Naive thymus-derived CD8-positive, alpha-beta T cell (primary cell): ENCODE results near the gene APH1B. TPM values are rescaled to one million over a fixed set of nuclear protein-coding genes. Genes with fewer than 3 reads are reported as not detected.

Experiments used
- ATAC-seq, 2 donors: fragments of 150-1000 bp; cut with Tn5 transposase in 1 of 2; sonication (Bioruptor Pico), chemical (Tn5 transposase) in 1 of 2; 1 replicate in 1 of 2; 2 replicates in 1 of 2; pipeline ENCODE4 v1.10.0; 2021; ENCODE audit warnings: mild to moderate bottlenecking in 2 of 2, moderate library complexity in 2 of 2
- POLR2A ChIA-PET: fragments of 350-600 bp; sonication (Branson Sonifier 250); formaldehyde crosslinking; loops from one replicate; lab custom pipeline; 2021; ENCODE audit warnings: antibody characterized with exemption; lab: Charles Lee
- DNase-seq, 10 donors: peaks; one replicate each; pipeline versions ENCODE4 v3.0.0 to v3.0.0-alpha.2; 2020 to 2022
- H3K27ac Mint-ChIP-seq, 10 donors: one replicate each; pipeline ENCODE4 v1.8.0; 2020 to 2022; ENCODE audit warnings: mild to moderate bottlenecking in 10 of 10, mixed read lengths in 10 of 10, moderate library complexity in 4 of 10, inconsistent platforms in 1 of 10
- H3K27me3 Mint-ChIP-seq, 5 donors: one replicate each; pipeline ENCODE4 v1.8.0; 2021 to 2022; ENCODE audit warnings: mixed read lengths in 5 of 5
- H3K36me3 Mint-ChIP-seq, 3 donors: one replicate each; pipeline ENCODE4 v1.8.0; 2020 to 2022; ENCODE audit warnings: mixed read lengths in 3 of 3, mild to moderate bottlenecking in 2 of 3, inconsistent platforms in 1 of 3
- H3K4me1 Mint-ChIP-seq, 4 donors: one replicate each; pipeline ENCODE4 v1.8.0; 2021 to 2022; ENCODE audit warnings: mixed read lengths in 4 of 4
- H3K4me3 Mint-ChIP-seq, 10 donors: one replicate each; pipeline ENCODE4 v1.8.0; 2020 to 2022; ENCODE audit warnings: mild to moderate bottlenecking in 10 of 10, mixed read lengths in 10 of 10, moderate library complexity in 6 of 10, inconsistent platforms in 1 of 10
- H3K9me3 Mint-ChIP-seq, 9 donors: one replicate each; pipeline ENCODE4 v1.8.0; 2020 to 2022; ENCODE audit warnings: mixed read lengths in 9 of 9, mild to moderate bottlenecking in 3 of 9, inconsistent platforms in 1 of 9, moderate library complexity in 1 of 9
- polyA plus RNA-seq, 3 donors: library from polyadenylated mRNA; unstranded; fragments of 300-500 nt; fragmentation: Illumina TruSeq; gene quantifications; one replicate each; pipeline ENCODE4 v1.2.3, GENCODE V29; 2021
- total RNA-seq, 8 experiments: library from RNA in 2 of 8; stranded (reverse) in 2 of 8; gene quantifications; one replicate each; pipeline ENCODE4 v1.2.3 and lab custom pipeline; 2021 to 2026

APH1B gene
- total and polyA plus RNA-seq, 5 experiments from 2014 or later: 8.3 to 28.5 (median 14.3) TPM

- Mint-ChIP-seq H3K27ac (peak overlapping the region in 4 of 10 donors; percentile 6 to 53 (median 42)), H3K9me3 (no peaks in the 10 kb centered on the region), H3K4me3 (no peak overlapping the region), H3K27me3 (no peaks in the 10 kb centered on the region), H3K4me1 (peaks cover 6 to 29% (median 14%) of the 10 kb centered on the region in 4 donors), H3K36me3 (peaks cover 0 to 55% (median 11%) of the 10 kb centered on the region in 3 donors)
- DNase-seq: no peak
- no peak for ATAC-seq
- POLR2A ChIA-PET: interaction anchor here (0.5 to 1.7 kb wide), 2 partner anchors 86 to 92 kb away, joined by 3 read pairs; no protein-coding TSS in a partner anchor
Observed at GRCh38 chr15:63283126-63283525, 5.7 kb downstream of the APH1B start.

GRCh38 chr15:63284335-63284734 is 6.9 kb downstream of the APH1B start:
- ATAC-seq (no peak), DNase-seq (no peak)
- H3K4me1 Mint-ChIP-seq: peaks cover 4 to 22% (median 14%) of the 10 kb centered on the region in 4 donors
- peaks cover 0 to 57% (median 11%) of the 10 kb centered on the region in 3 donors for H3K36me3 Mint-ChIP-seq
- no peaks in the 10 kb centered on the region for H3K9me3 Mint-ChIP-seq
- H3K4me3 Mint-ChIP-seq: no peak overlapping the region
- no peaks in the 10 kb centered on the region for H3K27me3 Mint-ChIP-seq
- POLR2A ChIA-PET: no interaction called here
- H3K27ac Mint-ChIP-seq: no peak overlapping the region

GRCh38 chr15:63287109-63287508 is 9.7 kb downstream of the APH1B start:
- DNase-seq (no peak), ATAC-seq (no peak)
- H3K4me3 Mint-ChIP-seq: no peak overlapping the region
- peaks cover 0 to 61% (median 18%) of the 10 kb centered on the region in 3 donors for H3K36me3 Mint-ChIP-seq
- POLR2A ChIA-PET: no interaction called here
- H3K4me1 Mint-ChIP-seq: peaks cover 4 to 15% (median 12%) of the 10 kb centered on the region in 4 donors
- no peaks in the 10 kb centered on the region for H3K9me3 Mint-ChIP-seq
- H3K27ac Mint-ChIP-seq: peak overlapping the region in 2 of 10 donors; percentile 1 to 7
- H3K27me3 Mint-ChIP-seq: no peaks in the 10 kb centered on the region

- ATAC-seq (no peak), DNase-seq (no peak)
- Mint-ChIP-seq H3K4me1 (peaks cover 4 to 12% (median 11%) of the 10 kb centered on the region in 4 donors), H3K4me3 (peak overlapping the region in 1 of 10 donors; percentile 29), H3K9me3 (no peaks in the 10 kb centered on the region), H3K27ac (peak overlapping the region in 5 of 10 donors; percentile 35 to 68 (median 39)), H3K36me3 (peaks cover 0 to 70% (median 15%) of the 10 kb centered on the region in 3 donors), H3K27me3 (no peaks in the 10 kb centered on the region)
- POLR2A ChIA-PET: interaction anchor here (1.8 kb wide), 1 partner anchor 131 kb away, joined by 5 read pairs; the partner anchor contains the start of gene RPS27L
Observed at GRCh38 chr15:63288342-63288741, 10.9 kb downstream of the APH1B start.

GRCh38 chr15:63288778-63289378 is 11.5 kb downstream of the APH1B start:
- Mint-ChIP-seq H3K9me3 (no peaks in the 10 kb centered on the region), H3K27me3 (no peaks in the 10 kb centered on the region), H3K27ac (peak overlapping the region in 5 of 10 donors; percentile 35 to 68 (median 39)), H3K36me3 (peaks cover 0 to 70% (median 10%) of the 10 kb centered on the region in 3 donors), H3K4me1 (peaks cover 2 to 8% (median 6%) of the 10 kb centered on the region in 4 donors), H3K4me3 (no peak overlapping the region)
- POLR2A ChIA-PET: interaction anchor here (1.8 kb wide), 1 partner anchor 132 kb away, joined by 5 read pairs; the partner anchor contains the start of gene RPS27L
- ATAC-seq (peak; percentile 77 to 84), DNase-seq (peak in 4 of 10 donors; percentile 16 to 66 (median 62))

- Mint-ChIP-seq H3K27ac (no peak overlapping the region), H3K27me3 (no peaks in the 10 kb centered on the region), H3K4me1 (peaks cover 2 to 20% (median 15%) of the 10 kb centered on the region in 4 donors), H3K4me3 (no peak overlapping the region), H3K9me3 (no peaks in the 10 kb centered on the region), H3K36me3 (peaks cover 0 to 76% (median 12%) of the 10 kb centered on the region in 3 donors)
- DNase-seq: no peak
- no peak for ATAC-seq
- POLR2A ChIA-PET: interaction anchor here (1.2 kb wide), 1 partner anchor 172 kb away, joined by 4 read pairs; no protein-coding TSS in a partner anchor
Observed at GRCh38 chr15:63291507-63291906, 14.1 kb downstream of the APH1B start.

- POLR2A ChIA-PET: interaction anchor here (0.5 kb wide), 1 partner anchor 15 kb away, joined by 3 read pairs; no protein-coding TSS in a partner anchor
- Mint-ChIP-seq H3K36me3 (peaks cover 0 to 72% (median 15%) of the 10 kb centered on the region in 3 donors), H3K27me3 (no peaks in the 10 kb centered on the region), H3K4me3 (no peak overlapping the region), H3K4me1 (peaks cover 2 to 20% (median 15%) of the 10 kb centered on the region in 4 donors), H3K27ac (no peak overlapping the region), H3K9me3 (no peaks in the 10 kb centered on the region)
- ATAC-seq: no peak
- no peak for DNase-seq
Observed at GRCh38 chr15:63292241-63292640, 14.8 kb downstream of the APH1B start.

GRCh38 chr15:63292771-63293170 is 15.4 kb downstream of the APH1B start:
- H3K9me3 Mint-ChIP-seq: no peaks in the 10 kb centered on the region
- POLR2A ChIA-PET: interaction anchor here (0.5 kb wide), 1 partner anchor 16 kb away, joined by 3 read pairs; no protein-coding TSS in a partner anchor
- no peak for ATAC-seq
- H3K27ac Mint-ChIP-seq: no peak overlapping the region
- H3K4me1 Mint-ChIP-seq: peaks cover 2 to 20% (median 15%) of the 10 kb centered on the region in 4 donors
- H3K36me3 Mint-ChIP-seq: peaks cover 0 to 72% (median 15%) of the 10 kb centered on the region in 3 donors
- no peak for DNase-seq
- no peaks in the 10 kb centered on the region for H3K27me3 Mint-ChIP-seq
- H3K4me3 Mint-ChIP-seq: no peak overlapping the region

GRCh38 chr15:63294359-63294758 is 17.0 kb downstream of the APH1B start:
- H3K27me3 Mint-ChIP-seq: no peaks in the 10 kb centered on the region
- peaks cover 0 to 78% (median 18%) of the 10 kb centered on the region in 3 donors for H3K36me3 Mint-ChIP-seq
- no peak overlapping the region for H3K27ac Mint-ChIP-seq
- peaks cover 4 to 15% (median 9%) of the 10 kb centered on the region in 4 donors for H3K4me1 Mint-ChIP-seq
- DNase-seq: no peak
- no peak for ATAC-seq
- no peaks in the 10 kb centered on the region for H3K9me3 Mint-ChIP-seq
- POLR2A ChIA-PET: no interaction called here
- no peak overlapping the region for H3K4me3 Mint-ChIP-seq

- Mint-ChIP-seq H3K36me3 (peaks cover 0 to 88% (median 20%) of the 10 kb centered on the region in 3 donors), H3K9me3 (no peaks in the 10 kb centered on the region), H3K27me3 (no peaks in the 10 kb centered on the region), H3K4me1 (peaks cover 4 to 15% (median 9%) of the 10 kb centered on the region in 4 donors), H3K27ac (peak overlapping the region in 3 of 10 donors; percentile 18 to 52 (median 33)), H3K4me3 (no peak overlapping the region)
- ATAC-seq (no peak), DNase-seq (no peak)
- POLR2A ChIA-PET: no interaction called here
Observed at GRCh38 chr15:63295341-63295740, 17.9 kb downstream of the APH1B start.

- POLR2A ChIA-PET: interaction anchor here (0.7 kb wide), 2 partner anchors 704 to 1280 kb away, joined by 3 to 5 read pairs; no protein-coding TSS in a partner anchor
- H3K27ac Mint-ChIP-seq: peak overlapping the region in 2 of 10 donors; percentile 1 to 55
- H3K4me1 Mint-ChIP-seq: peaks cover 4 to 15% (median 9%) of the 10 kb centered on the region in 4 donors
- ATAC-seq: no peak
- H3K36me3 Mint-ChIP-seq: peaks cover 0 to 91% (median 20%) of the 10 kb centered on the region in 3 donors
- H3K4me3 Mint-ChIP-seq: no peak overlapping the region
- DNase-seq: no peak
- no peaks in the 10 kb centered on the region for H3K27me3 Mint-ChIP-seq
- no peaks in the 10 kb centered on the region for H3K9me3 Mint-ChIP-seq
Observed at GRCh38 chr15:63296195-63296594, 18.8 kb downstream of the APH1B start.

- H3K4me1 Mint-ChIP-seq: peaks cover 4 to 12% (median 7%) of the 10 kb centered on the region in 4 donors
- H3K4me3 Mint-ChIP-seq: no peak overlapping the region
- no peak for ATAC-seq
- DNase-seq: no peak
- peaks cover 0 to 92% (median 36%) of the 10 kb centered on the region in 3 donors for H3K36me3 Mint-ChIP-seq
- no peaks in the 10 kb centered on the region for H3K27me3 Mint-ChIP-seq
- POLR2A ChIA-PET: no interaction called here
- peak overlapping the region in 1 of 10 donors; percentile 68 for H3K27ac Mint-ChIP-seq
- H3K9me3 Mint-ChIP-seq: no peaks in the 10 kb centered on the region
Observed at GRCh38 chr15:63299943-63300575, 22.7 kb downstream of the APH1B start.
